ENCODE measurements around the gene MAPKAPK3. TPM values are rescaled to one million over a fixed set of nuclear protein-coding genes. Genes with fewer than 3 reads are reported as not detected.

MAPKAPK3 gene
- total and polyA plus RNA-seq, 2 of the 8 experiments (the other 6 are each of a cell fraction or from before 2014, with no cell fraction given), result 65.4 to 99.8 TPM

DNA sequence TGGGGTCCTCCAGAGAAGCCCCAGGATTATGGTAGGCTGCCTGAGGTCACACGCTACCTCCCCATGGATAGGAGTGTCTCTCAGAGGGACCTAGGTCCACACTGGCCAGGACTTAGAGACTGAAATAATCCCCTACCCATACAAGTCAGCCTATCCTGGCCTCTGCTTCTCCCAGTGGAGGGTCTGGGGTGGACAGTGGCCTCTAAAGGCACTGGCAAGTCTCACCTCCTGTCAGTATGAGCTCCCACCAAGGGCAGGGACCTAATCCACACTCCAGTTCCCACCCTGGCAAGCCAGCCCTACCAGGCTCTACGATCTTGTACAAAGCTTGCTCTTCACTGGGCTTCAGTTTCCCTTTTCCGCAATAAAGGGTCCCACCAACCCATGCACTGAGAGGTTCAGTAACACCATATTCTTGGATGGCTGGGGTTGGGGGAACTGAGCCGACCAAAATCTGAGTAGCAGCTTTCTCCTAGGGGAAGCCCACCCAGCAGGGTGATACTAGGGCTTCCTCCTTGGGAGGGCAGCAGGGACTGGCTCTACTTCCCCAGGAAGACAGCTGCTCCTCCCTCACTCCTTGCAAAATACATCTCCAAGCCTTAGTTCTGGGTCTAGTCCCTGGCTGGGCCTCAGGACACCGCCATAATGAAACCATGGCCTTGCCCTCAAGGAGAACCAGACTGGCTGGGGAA, 7.7 kb upstream of the MAPKAPK3 start:
- no peak for FAIRE-seq
- TF ChIP-seq POLR2A (IDR thresholded peaks at IDR 0.05; ENCODE audit: control extremely low read depth in 1 of 2, low read depth in 2 of 2, low read length in 2 of 2) (no peak), HDAC2 (IDR thresholded peaks at IDR 0.05; ENCODE audit: borderline replicate concordance in 1 of 2, low read depth in 2 of 2, low read length in 2 of 2) (no peak), POLR2AphosphoS5 (IDR thresholded peaks at IDR 0.05; ENCODE audit: low read depth, low read length) (no peak)

More for the DNA sequence above, 7.7 kb upstream of the MAPKAPK3 start:
- no peak overlapping the region for H4K91ac ChIP-seq (replicated peaks; ENCODE audit: insufficient read length, low read length)
- no peak overlapping the region for H3K27ac ChIP-seq (ENCODE audit: low read depth, low read length)
- 92% methylated on average over 5 of the region's 5 CpGs; no CpG with 5 or more reads in 1 of the 2 experiments for WGBS, 2 experiments (ENCODE audit: extremely low coverage in 1 of 2, insufficient coverage in 1 of 2, insufficient read length in 1 of 2, insufficient replicate concordance in 2 of 2, low coverage in 1 of 2, low lambda C conversion rate in 2 of 2, missing lambda C conversion rate in 1 of 2)
- H4K8ac ChIP-seq (ENCODE audit: extremely low read depth, insufficient read depth, low read length), result no peak overlapping the region
- peaks cover 0 to 11% of the 10 kb centered on the region in 2 experiments for H4K20me1 ChIP-seq (replicated peaks in 1 of 2; ENCODE audit: control insufficient read depth in 1 of 2, insufficient read depth in 2 of 2, low read length in 2 of 2)
- no peak overlapping the region for H3K18ac ChIP-seq (ENCODE audit: extremely low read depth, low read length)
- DNase-seq (ENCODE audit: low read depth in 1 of 2, low spot score in 2 of 2), result no peak
- H3K4me3 ChIP-seq (ENCODE audit: extremely low read depth in 1 of 4, insufficient read depth in 2 of 4, low read depth in 3 of 4, low read length in 4 of 4), result no peak overlapping the region
- no peaks in the 10 kb centered on the region for H3K36me3 ChIP-seq (ENCODE audit: control insufficient read depth in 2 of 4, insufficient read depth in 4 of 4, low read length in 3 of 4)
- no peak overlapping the region for H2AFZ ChIP-seq (ENCODE audit: low read length)
- no peak overlapping the region for H3K56ac ChIP-seq (replicated peaks; ENCODE audit: insufficient read length, low read depth, low read length)
- ChIA-PET POLR2A (ENCODE audit: partially characterized antibody) (interaction anchor here (1.1 to 2.0 kb wide), 4 partner anchors 8 to 40 kb away, joined by 3 to 7 read pairs (median 4); partner anchors contain the start of genes HEMK1 and MAPKAPK3), CTCF (ENCODE audit: partially characterized antibody) (interaction anchor here (0.9 to 50.4 kb wide), 8 partner anchors 10 to 107 kb away, joined by 3 to 1262 read pairs (median 6); partner anchors contain the start of genes C3orf18, DOCK3 and HEMK1)
- no peak overlapping the region for H3K4ac ChIP-seq (replicated peaks; ENCODE audit: insufficient read length, low read depth, low read length)
- H2AK5ac ChIP-seq (ENCODE audit: low read depth, low read length), result no peak overlapping the region
- no peak overlapping the region for H3K23ac ChIP-seq (ENCODE audit: insufficient read length)
- no peak overlapping the region for H3K4me2 ChIP-seq (ENCODE audit: insufficient read depth in 1 of 2, low read depth in 2 of 2, low read length in 2 of 2)
- H2BK5ac ChIP-seq (ENCODE audit: low read depth, low read length), result no peak overlapping the region
- no peak overlapping the region for H4K5ac ChIP-seq (ENCODE audit: insufficient read length, low read depth, low read length)
- H3K4me1 ChIP-seq (replicated peaks in 1 of 4; ENCODE audit: control insufficient read depth in 3 of 4, insufficient read depth in 4 of 4, low read length in 3 of 4), result peaks cover 0 to 12% (median 4%) of the 10 kb centered on the region in 4 experiments; a peak in 5 of 7 replicates
- no peak overlapping the region for H2BK15ac ChIP-seq (ENCODE audit: low read length)
- H3K79me1 ChIP-seq (ENCODE audit: low read depth, low read length), result no peaks in the 10 kb centered on the region
- no peak overlapping the region for H2BK12ac ChIP-seq (ENCODE audit: low read depth, low read length)
- H3K79me2 ChIP-seq (ENCODE audit: control insufficient read depth in 1 of 2, insufficient read depth in 2 of 2, low read length in 2 of 2), result no peaks in the 10 kb centered on the region
- peaks cover 12 to 36% (median 32%) of the 10 kb centered on the region in 4 experiments; a peak in 6 of 7 replicates for H3K27me3 ChIP-seq (replicated peaks in 1 of 4; ENCODE audit: control insufficient read depth in 3 of 4, extremely low read depth in 1 of 4, insufficient read depth in 3 of 4, low read length in 3 of 4)
- H3K9ac ChIP-seq (replicated peaks in 1 of 4; ENCODE audit: extremely low read depth in 1 of 4, low read depth in 3 of 4, low read length in 3 of 4), result no peak overlapping the region
- no peak overlapping the region for H2BK120ac ChIP-seq (replicated peaks; ENCODE audit: low read depth, low read length)
- H3K9me3 ChIP-seq (ENCODE audit: insufficient read depth in 2 of 2, low read depth in 1 of 2, low read length in 1 of 2), result no peaks in the 10 kb centered on the region
- no peak overlapping the region for H2BK20ac ChIP-seq (ENCODE audit: low read length)
- H3K23me2 ChIP-seq (ENCODE audit: low read depth, low read length), result peaks cover 4% of the 10 kb centered on the region; the same call in 1 of the 2 replicates
- no peak overlapping the region for H3K14ac ChIP-seq (ENCODE audit: insufficient read length)
